Ishikawa (cell line): Measurements from ENCODE around the gene MYORG.

Experiments used
- CEBPB ChIP-seq: IDR thresholded peaks from 2 replicates; pipeline ENCODE4 v1.6.1; 2012
- CREB1 ChIP-seq: IDR thresholded peaks from 2 replicates; pipeline ENCODE4 v1.6.1; 2012; ENCODE audit warnings: low read depth
- EGR1 ChIP-seq: IDR thresholded peaks from 2 replicates; pipeline ENCODE4 v1.6.1; 2012
- EP300 ChIP-seq: IDR thresholded peaks from 2 replicates; pipeline ENCODE4 v1.6.1; 2012; ENCODE audit warnings: borderline replicate concordance
- FOXM1 ChIP-seq: IDR thresholded peaks from 2 replicates; pipeline ENCODE4 v1.6.1; 2012; ENCODE audit warnings: low read depth, borderline replicate concordance
- NFIC ChIP-seq: IDR thresholded peaks from 2 replicates; pipeline ENCODE4 v1.6.1; 2012
- RAD21 ChIP-seq: IDR thresholded peaks from 2 replicates; pipeline ENCODE4 v1.6.1; 2012; ENCODE audit warnings: low read depth
- TAF1 ChIP-seq: IDR thresholded peaks from 2 replicates; pipeline ENCODE4 v1.6.1; 2012; ENCODE audit warnings: low read depth, mild to moderate bottlenecking
- TCF12 ChIP-seq: IDR thresholded peaks from 2 replicates; pipeline ENCODE4 v1.6.1; 2012; ENCODE audit warnings: low read depth
- TEAD4 ChIP-seq: IDR thresholded peaks from 2 replicates; pipeline ENCODE4 v1.6.1; 2012
- YY1 ChIP-seq: IDR thresholded peaks from 2 replicates; pipeline ENCODE4 v1.6.1; 2012; ENCODE audit warnings: low read depth
- ZBTB7A ChIP-seq: IDR thresholded peaks from 2 replicates; pipeline ENCODE4 v1.6.1; 2012; ENCODE audit warnings: low read depth
- TF ChIP-seq, protein P1 (sequence below): IDR thresholded peaks from 2 replicates; pipeline ENCODE4 v1.6.1; 2012
- TF ChIP-seq, protein P2 (sequence below): IDR thresholded peaks from 2 replicates; pipeline ENCODE4 v1.6.1; 2012; ENCODE audit warnings: low read depth, mild to moderate bottlenecking
- TF ChIP-seq, protein P3 (sequence below): IDR thresholded peaks from 2 replicates; pipeline ENCODE4 v1.6.1; 2012

The MYORG gene

DNA sequence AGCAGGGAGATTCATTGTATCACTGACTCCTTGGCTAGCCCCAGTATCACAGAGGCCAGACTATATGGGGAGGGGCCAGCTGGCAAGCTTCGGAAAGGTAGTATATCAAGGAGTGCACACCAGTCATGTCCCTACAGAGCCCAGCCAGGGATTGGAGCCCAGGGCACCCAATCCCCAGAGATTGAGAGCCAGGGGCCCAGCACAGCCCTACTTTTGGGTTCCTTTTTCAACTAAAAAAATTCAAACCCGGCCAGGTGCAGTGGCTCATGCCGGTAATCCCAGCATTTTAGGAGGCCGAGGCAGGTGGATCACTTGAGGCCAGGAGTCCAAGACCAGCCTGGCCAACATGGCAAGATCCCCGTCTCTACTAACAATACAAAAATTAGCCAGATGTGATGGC, 5.4 kb upstream of the MYORG start:
- TF ChIP-seq RAD21 = no peak
- no peak for TF ChIP-seq EP300
- TF ChIP-seq CREB1 = no peak
- TF ChIP-seq, protein P1, sequence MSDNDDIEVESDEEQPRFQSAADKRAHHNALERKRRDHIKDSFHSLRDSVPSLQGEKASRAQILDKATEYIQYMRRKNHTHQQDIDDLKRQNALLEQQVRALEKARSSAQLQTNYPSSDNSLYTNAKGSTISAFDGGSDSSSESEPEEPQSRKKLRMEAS = no peak
- TF ChIP-seq, protein P2, sequence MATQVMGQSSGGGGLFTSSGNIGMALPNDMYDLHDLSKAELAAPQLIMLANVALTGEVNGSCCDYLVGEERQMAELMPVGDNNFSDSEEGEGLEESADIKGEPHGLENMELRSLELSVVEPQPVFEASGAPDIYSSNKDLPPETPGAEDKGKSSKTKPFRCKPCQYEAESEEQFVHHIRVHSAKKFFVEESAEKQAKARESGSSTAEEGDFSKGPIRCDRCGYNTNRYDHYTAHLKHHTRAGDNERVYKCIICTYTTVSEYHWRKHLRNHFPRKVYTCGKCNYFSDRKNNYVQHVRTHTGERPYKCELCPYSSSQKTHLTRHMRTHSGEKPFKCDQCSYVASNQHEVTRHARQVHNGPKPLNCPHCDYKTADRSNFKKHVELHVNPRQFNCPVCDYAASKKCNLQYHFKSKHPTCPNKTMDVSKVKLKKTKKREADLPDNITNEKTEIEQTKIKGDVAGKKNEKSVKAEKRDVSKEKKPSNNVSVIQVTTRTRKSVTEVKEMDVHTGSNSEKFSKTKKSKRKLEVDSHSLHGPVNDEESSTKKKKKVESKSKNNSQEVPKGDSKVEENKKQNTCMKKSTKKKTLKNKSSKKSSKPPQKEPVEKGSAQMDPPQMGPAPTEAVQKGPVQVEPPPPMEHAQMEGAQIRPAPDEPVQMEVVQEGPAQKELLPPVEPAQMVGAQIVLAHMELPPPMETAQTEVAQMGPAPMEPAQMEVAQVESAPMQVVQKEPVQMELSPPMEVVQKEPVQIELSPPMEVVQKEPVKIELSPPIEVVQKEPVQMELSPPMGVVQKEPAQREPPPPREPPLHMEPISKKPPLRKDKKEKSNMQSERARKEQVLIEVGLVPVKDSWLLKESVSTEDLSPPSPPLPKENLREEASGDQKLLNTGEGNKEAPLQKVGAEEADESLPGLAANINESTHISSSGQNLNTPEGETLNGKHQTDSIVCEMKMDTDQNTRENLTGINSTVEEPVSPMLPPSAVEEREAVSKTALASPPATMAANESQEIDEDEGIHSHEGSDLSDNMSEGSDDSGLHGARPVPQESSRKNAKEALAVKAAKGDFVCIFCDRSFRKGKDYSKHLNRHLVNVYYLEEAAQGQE = no peak
- TF ChIP-seq, protein P3, sequence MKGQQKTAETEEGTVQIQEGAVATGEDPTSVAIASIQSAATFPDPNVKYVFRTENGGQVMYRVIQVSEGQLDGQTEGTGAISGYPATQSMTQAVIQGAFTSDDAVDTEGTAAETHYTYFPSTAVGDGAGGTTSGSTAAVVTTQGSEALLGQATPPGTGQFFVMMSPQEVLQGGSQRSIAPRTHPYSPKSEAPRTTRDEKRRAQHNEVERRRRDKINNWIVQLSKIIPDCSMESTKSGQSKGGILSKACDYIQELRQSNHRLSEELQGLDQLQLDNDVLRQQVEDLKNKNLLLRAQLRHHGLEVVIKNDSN = no peak
- no peak for TF ChIP-seq FOXM1
- no peak for TF ChIP-seq TAF1
- no peak for TF ChIP-seq ZBTB7A
- TF ChIP-seq EGR1 = no peak
- no peak for TF ChIP-seq NFIC
- TF ChIP-seq YY1 = no peak
- TF ChIP-seq TCF12 = no peak
- no peak for TF ChIP-seq TEAD4
- TF ChIP-seq CEBPB = no peak

DNA sequence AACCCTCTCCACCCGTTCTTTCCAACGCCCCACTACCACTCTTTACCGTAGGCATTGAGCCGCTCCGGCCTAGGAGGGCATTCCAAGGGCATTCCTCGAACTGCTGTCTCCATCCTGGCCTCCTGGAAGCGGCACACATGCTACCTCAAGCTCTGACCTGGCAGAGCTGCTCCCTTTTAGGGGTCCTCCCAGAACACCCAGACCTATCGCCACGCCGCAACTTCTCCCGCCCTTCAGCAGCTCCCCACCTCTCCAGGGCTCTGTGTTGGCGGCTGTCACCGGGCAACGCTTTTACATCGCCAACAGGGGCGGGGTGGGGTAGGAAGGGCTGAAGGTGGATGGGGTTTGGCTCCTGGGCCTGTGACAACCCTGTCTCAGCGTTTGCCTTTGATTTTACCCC, 4.6 kb upstream of the MYORG start:
- TF ChIP-seq EP300 = no peak
- TF ChIP-seq, protein P1 = no peak
- no peak for TF ChIP-seq TAF1
- TF ChIP-seq TEAD4 = no peak

DNA sequence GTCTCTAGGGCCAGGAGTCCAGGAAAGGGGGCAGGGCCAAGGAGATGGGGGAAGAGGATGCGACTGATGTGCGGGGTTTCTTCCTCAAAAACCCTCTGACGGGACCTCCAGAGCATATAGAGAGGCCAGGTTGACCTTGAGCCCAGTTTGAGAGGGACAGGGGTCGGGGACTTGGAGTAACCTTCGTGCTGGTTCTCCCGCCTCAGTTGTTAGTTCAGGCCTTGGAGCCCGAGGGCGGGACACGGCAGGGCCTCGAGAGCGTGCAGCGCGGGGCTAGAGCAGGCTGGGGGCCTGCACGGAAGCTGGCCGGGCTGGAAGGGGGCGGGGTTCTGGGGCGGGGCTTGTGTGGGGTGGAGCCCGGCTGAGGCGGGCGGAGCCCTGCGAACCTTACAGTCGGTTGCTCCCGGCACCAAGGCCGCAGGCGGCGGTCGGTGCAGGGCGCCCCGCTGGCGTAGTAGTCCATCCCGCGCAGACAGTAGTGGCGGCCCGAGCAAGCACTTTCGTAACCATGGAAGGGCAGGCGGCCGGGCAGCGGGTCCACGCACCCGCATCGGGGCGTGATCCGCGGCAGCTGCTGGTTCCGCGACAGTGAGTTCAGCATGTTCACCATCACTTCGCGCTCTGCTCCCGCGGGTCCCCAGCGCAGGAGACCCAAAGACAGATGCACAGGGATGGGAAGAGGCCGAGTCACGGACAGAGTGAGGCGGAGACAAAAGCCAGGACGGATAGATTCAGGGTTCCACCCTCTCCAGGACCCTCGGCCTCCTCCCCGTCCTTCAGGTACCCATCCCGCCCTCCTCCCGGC, 4.0 kb upstream of the MYORG start:
- TF ChIP-seq NFIC (no peak), CEBPB (no peak), YY1 (no peak), TCF12 (no peak), FOXM1 (no peak)
- TF ChIP-seq, protein P1 = peak; percentile 94

DNA sequence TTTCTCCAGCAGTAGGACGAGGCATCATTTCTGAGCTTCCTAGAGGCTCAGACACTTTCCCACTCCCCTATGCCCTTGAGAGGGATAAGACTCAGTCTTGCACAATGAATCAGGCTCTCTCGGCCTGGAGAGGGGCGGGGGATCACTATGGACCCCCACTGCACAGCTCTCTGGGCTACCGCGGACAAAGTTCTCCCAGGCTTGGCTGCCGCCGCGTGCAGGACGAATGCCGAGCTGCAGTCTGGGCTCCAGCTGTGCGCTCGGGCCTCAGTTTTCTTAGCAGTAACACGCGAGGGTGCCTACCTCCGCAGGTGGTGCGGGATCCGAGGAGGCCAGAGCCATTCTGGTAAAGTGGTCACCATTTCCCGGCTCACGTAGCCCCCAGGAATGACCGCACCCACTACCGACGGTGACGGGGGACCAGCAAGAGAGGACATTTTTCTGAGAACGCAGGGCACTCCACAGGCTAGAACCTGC, 3.4 kb upstream of the MYORG start:
- TF ChIP-seq FOXM1 (no peak), CEBPB (no peak), EP300 (no peak), ZBTB7A (no peak), CREB1 (no peak), RAD21 (no peak), NFIC (no peak), TEAD4 (no peak)
- TF ChIP-seq, protein P1 = no peak
- TF ChIP-seq, protein P2 = no peak
- TF ChIP-seq, protein P3 = no peak

DNA sequence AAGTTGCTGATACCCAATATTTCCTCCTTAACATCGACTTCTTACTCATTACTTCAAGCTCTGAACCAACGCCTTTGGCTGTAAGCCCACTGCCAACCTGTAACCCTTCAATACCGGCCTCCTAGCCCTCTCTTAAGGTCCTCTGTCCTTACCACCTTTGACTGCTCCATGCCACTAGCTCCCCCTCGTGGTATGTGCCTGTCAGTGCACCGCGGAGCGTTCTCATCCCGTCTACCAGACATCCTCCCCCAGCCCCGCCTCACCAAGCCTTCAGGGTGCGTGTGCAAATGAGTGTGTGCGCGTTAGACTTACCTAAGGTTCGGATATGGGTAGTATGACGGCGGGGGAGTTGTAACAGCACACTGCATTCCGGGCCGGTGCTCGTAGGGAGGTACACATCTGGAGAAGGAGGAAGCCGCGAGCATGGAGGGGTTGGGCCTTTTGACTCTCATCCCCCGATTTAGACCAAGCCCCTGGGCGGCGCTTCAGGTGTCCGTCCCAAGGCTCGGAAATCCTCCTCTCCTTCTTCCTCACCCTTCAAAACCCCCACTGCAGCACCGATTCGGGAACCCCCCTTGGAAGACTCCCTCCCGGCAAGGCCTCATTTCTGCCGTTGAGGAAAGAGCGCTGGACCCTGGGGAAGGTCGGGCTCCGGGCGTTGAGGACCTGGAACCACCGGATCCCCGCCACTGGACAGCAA, 2.8 kb upstream of the MYORG start:
- TF ChIP-seq TAF1 = no peak
- no peak for TF ChIP-seq ZBTB7A
- TF ChIP-seq CEBPB = no peak
- peak; percentile 70; the same call in 1 of the 2 replicates for TF ChIP-seq TEAD4
- TF ChIP-seq NFIC = no peak
- peak; percentile 99 for TF ChIP-seq RAD21
